Measurements from ENCODE around the gene BCAS3.

The BCAS3 gene

GRCh38 chr17:61312406-61313295 lies 635.0 kb downstream of the BCAS3 start:
- DNase-seq: no peak
- H3K36me3 Mint-ChIP-seq (ENCODE audit: low read depth): no peaks in the 10 kb centered on the region
- no peaks in the 10 kb centered on the region for H3K9me3 Mint-ChIP-seq
- H3K27me3 Mint-ChIP-seq (ENCODE audit: low read depth, poor library complexity): peaks cover 13% of the 10 kb centered on the region
- no peak overlapping the region for H3K4me3 Mint-ChIP-seq
- TF ChIP-seq CTCF (IDR thresholded peaks at IDR 0.05): no peak
- H3K27ac Mint-ChIP-seq: no peak overlapping the region
- peaks cover 45% of the 10 kb centered on the region for H3K4me1 Mint-ChIP-seq

- peak overlapping the region; percentile 51 for H3K27ac Mint-ChIP-seq
- TF ChIP-seq CTCF (IDR thresholded peaks at IDR 0.05): no peak
- H3K9me3 Mint-ChIP-seq: no peaks in the 10 kb centered on the region
- DNase-seq: no peak
- peaks cover 15% of the 10 kb centered on the region for H3K27me3 Mint-ChIP-seq (ENCODE audit: low read depth, poor library complexity)
- H3K36me3 Mint-ChIP-seq (ENCODE audit: low read depth): no peaks in the 10 kb centered on the region
- H3K4me1 Mint-ChIP-seq: peaks cover 40% of the 10 kb centered on the region
- H3K4me3 Mint-ChIP-seq: no peak overlapping the region
Observed at GRCh38 chr17:61313461-61314326, 636.0 kb downstream of the BCAS3 start.

GRCh38 chr17:61314368-61315078 lies 636.9 kb downstream of the BCAS3 start:
- Mint-ChIP-seq H3K4me1 (peaks cover 39% of the 10 kb centered on the region), H3K36me3 (ENCODE audit: low read depth) (no peaks in the 10 kb centered on the region), H3K27ac (peak overlapping the region; percentile 90), H3K4me3 (no peak overlapping the region), H3K9me3 (no peaks in the 10 kb centered on the region), H3K27me3 (ENCODE audit: low read depth, poor library complexity) (peaks cover 17% of the 10 kb centered on the region)
- no peak for DNase-seq
- no peak for TF ChIP-seq CTCF (IDR thresholded peaks at IDR 0.05)

GRCh38 chr17:61316633-61317032 lies 639.0 kb downstream of the BCAS3 start:
- peaks cover 24% of the 10 kb centered on the region for H3K27me3 Mint-ChIP-seq (ENCODE audit: low read depth, poor library complexity)
- no peak overlapping the region for H3K27ac Mint-ChIP-seq
- no peaks in the 10 kb centered on the region for H3K36me3 Mint-ChIP-seq (ENCODE audit: low read depth)

GRCh38 chr17:61317779-61318178 lies 640.1 kb downstream of the BCAS3 start:
- H3K9me3 Mint-ChIP-seq: no peaks in the 10 kb centered on the region
- no peak overlapping the region for H3K4me3 Mint-ChIP-seq
- H3K36me3 Mint-ChIP-seq (ENCODE audit: low read depth): no peaks in the 10 kb centered on the region
- DNase-seq: no peak
- H3K27me3 Mint-ChIP-seq (ENCODE audit: low read depth, poor library complexity): peaks cover 24% of the 10 kb centered on the region
- no peak overlapping the region for H3K27ac Mint-ChIP-seq
- TF ChIP-seq CTCF (IDR thresholded peaks at IDR 0.05): no peak
- H3K4me1 Mint-ChIP-seq: peaks cover 49% of the 10 kb centered on the region

More at GRCh38 chr17:61316633-61317032, 639.0 kb downstream of the BCAS3 start:
- no peak for DNase-seq
- no peaks in the 10 kb centered on the region for H3K9me3 Mint-ChIP-seq
- no peak for TF ChIP-seq CTCF (IDR thresholded peaks at IDR 0.05)
- no peak overlapping the region for H3K4me3 Mint-ChIP-seq
- H3K4me1 Mint-ChIP-seq: peaks cover 43% of the 10 kb centered on the region

All from nephron progenitor cell (in vitro differentiated cells).